ENCODE data around the gene RXRA. TPM values are rescaled to one million over a fixed set of nuclear protein-coding genes. Genes with fewer than 3 reads are reported as not detected.

RXRA gene
- total and polyA plus RNA-seq, 2 donors (not counting 3 experiments of a cell fraction or from before 2014, with no cell fraction given) = 15.4 to 37.4 TPM

- H3K4me1 ChIP-seq (ENCODE audit: control insufficient read depth, extremely low read depth, insufficient read depth, low read length) = no peaks in the 10 kb centered on the region
- no peak overlapping the region for H3K9ac ChIP-seq (replicated peaks; ENCODE audit: extremely low read depth, insufficient read depth, low read length)
- H3K9me3 ChIP-seq (replicated peaks; ENCODE audit: control insufficient read depth, insufficient read depth, low read length) = no peaks in the 10 kb centered on the region
- no peak overlapping the region for H3K27ac ChIP-seq (ENCODE audit: insufficient read depth, low read depth, low read length)
- no peaks in the 10 kb centered on the region for H4K20me1 ChIP-seq (replicated peaks; ENCODE audit: control insufficient read depth, extremely low read depth, insufficient read depth, low read length)
- FAIRE-seq = no peak
- no peaks in the 10 kb centered on the region for H3K36me3 ChIP-seq (ENCODE audit: control insufficient read depth in 2 of 2, extremely low read depth in 1 of 2, insufficient read depth in 2 of 2, low read length in 2 of 2)
- ChIA-PET POLR2A (no interaction called here), CTCF (no interaction called here)
- no peaks in the 10 kb centered on the region for H3K79me2 ChIP-seq (ENCODE audit: control insufficient read depth, insufficient read depth, low read length)
- H3K4me3 ChIP-seq (replicated peaks in 1 of 3; ENCODE audit: insufficient read depth in 1 of 3, low read depth in 1 of 3, low read length in 3 of 3) = no peak overlapping the region
- no peaks in the 10 kb centered on the region for H3K27me3 ChIP-seq (ENCODE audit: control insufficient read depth in 2 of 2, insufficient read depth in 2 of 2, low read length in 2 of 2)
- no peak for DNase-seq (ENCODE audit: low read depth, low spot score)
- H2AFZ ChIP-seq (ENCODE audit: low read depth, low read length) = no peak overlapping the region
- H3K4me2 ChIP-seq (ENCODE audit: insufficient read depth, low read length) = no peak overlapping the region
- no TSS peak for BruUV-seq (replicated peaks)
- dilution Hi-C loops (cut with MboI; ENCODE audit: extremely low pct_ligation_motif_present, low sequenced_read_pairs) = no loop called here
- no peak for TF ChIP-seq POLR2A (IDR thresholded peaks at IDR 0.05; ENCODE audit: low read depth, low read length)
- TF ChIP-seq EZH2 (IDR thresholded peaks at IDR 0.05; ENCODE audit: borderline replicate concordance, low read depth, low read length, severe bottlenecking) = no peak
- TF ChIP-seq GATA2 (IDR thresholded peaks at IDR 0.05; ENCODE audit: insufficient read depth, insufficient read length, low read depth, low read length) = no peak
- TF ChIP-seq POLR2AphosphoS5 (IDR thresholded peaks at IDR 0.05; ENCODE audit: insufficient read depth, low read depth, low read length) = no peak
- no peak for TF ChIP-seq FOS (IDR thresholded peaks at IDR 0.05; ENCODE audit: borderline replicate concordance, insufficient read depth, low read length)
- TF ChIP-seq, protein P1, sequence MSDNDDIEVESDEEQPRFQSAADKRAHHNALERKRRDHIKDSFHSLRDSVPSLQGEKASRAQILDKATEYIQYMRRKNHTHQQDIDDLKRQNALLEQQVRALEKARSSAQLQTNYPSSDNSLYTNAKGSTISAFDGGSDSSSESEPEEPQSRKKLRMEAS (IDR thresholded peaks at IDR 0.05; ENCODE audit: insufficient read depth, insufficient read length) = no peak
- TF ChIP-seq, protein P2, sequence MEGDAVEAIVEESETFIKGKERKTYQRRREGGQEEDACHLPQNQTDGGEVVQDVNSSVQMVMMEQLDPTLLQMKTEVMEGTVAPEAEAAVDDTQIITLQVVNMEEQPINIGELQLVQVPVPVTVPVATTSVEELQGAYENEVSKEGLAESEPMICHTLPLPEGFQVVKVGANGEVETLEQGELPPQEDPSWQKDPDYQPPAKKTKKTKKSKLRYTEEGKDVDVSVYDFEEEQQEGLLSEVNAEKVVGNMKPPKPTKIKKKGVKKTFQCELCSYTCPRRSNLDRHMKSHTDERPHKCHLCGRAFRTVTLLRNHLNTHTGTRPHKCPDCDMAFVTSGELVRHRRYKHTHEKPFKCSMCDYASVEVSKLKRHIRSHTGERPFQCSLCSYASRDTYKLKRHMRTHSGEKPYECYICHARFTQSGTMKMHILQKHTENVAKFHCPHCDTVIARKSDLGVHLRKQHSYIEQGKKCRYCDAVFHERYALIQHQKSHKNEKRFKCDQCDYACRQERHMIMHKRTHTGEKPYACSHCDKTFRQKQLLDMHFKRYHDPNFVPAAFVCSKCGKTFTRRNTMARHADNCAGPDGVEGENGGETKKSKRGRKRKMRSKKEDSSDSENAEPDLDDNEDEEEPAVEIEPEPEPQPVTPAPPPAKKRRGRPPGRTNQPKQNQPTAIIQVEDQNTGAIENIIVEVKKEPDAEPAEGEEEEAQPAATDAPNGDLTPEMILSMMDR (IDR thresholded peaks at IDR 0.05; ENCODE audit: extremely low read depth in 1 of 2, insufficient read depth in 1 of 2, low read depth in 1 of 2, low read length in 2 of 2) = no peak
- no peak for TF ChIP-seq JUN (IDR thresholded peaks at IDR 0.05; ENCODE audit: borderline replicate concordance, insufficient read depth, insufficient read length, low read depth)
- no peak for TF ChIP-seq MYC (IDR thresholded peaks at IDR 0.05; ENCODE audit: low read depth, low read length)
- no peaks in the 10 kb centered on the region for H3K9me1 ChIP-seq (replicated peaks; ENCODE audit: control insufficient read depth, extremely low read depth, insufficient read depth, low read length)
- intact Hi-C loops (cut with micrococcal nuclease) = no loop called here
Observed at GRCh38 chr9:134297083-134297410, 29.2 kb upstream of the RXRA start.

All from endothelial cell of umbilical vein (primary cell).